ENCODE measurements around the gene BRD7.

GRCh38 chr16:50291719-50292565 lies 76.8 kb downstream of the BRD7 start:
- no peak for TF ChIP-seq TAF1 (conservative IDR thresholded peaks at IDR 0.05)
- no peak for TF ChIP-seq CTCF (IDR thresholded peaks at IDR 0.05; ENCODE audit: low read depth, low read length, missing input control)
- TF ChIP-seq YY1 (IDR thresholded peaks at IDR 0.05), result no peak
- TF ChIP-seq JUND (IDR thresholded peaks at IDR 0.05), result no peak
- TF ChIP-seq RAD21 (IDR thresholded peaks at IDR 0.05), result no peak
- TF ChIP-seq REST (IDR thresholded peaks at IDR 0.05), result no peak
- TF ChIP-seq GABPA (IDR thresholded peaks at IDR 0.05 in 1 of 2, conservative IDR thresholded peaks at IDR 0.05 in 1 of 2), result no peak
- TF ChIP-seq MAX (IDR thresholded peaks at IDR 0.05), result no peak
- TF ChIP-seq SP1 (IDR thresholded peaks at IDR 0.05), result no peak
- no peak for TF ChIP-seq FOXA1 (IDR thresholded peaks at IDR 0.05)
- no peak for TF ChIP-seq ZBTB33 (IDR thresholded peaks at IDR 0.05)
- TF ChIP-seq HNF4A (conservative IDR thresholded peaks at IDR 0.05), result no peak
- no peak for TF ChIP-seq RXRA (IDR thresholded peaks at IDR 0.05)

Measured in liver (tissue), 3 donors.